Stomach smooth muscle (tissue), 2 donors: ENCODE results near the gene PHF13.
"Not testable (repeated sequence)": the region's sequence is repeated elsewhere in the genome, so short reads cannot be mapped to it uniquely, and the experiment has no call there.

Experiments
- H3K27ac ChIP-seq: one replicate; pipeline ENCODE4 v1.7.0; 2013; ENCODE audit warnings: mild to moderate bottlenecking, low read length, inconsistent platforms
- H3K27me3 ChIP-seq, 2 donors: one replicate each; pipeline ENCODE4 v1.7.0; 2013; ENCODE audit warnings: low read length in 2 of 2; ENCODE audit not compliant: insufficient read depth in 2 of 2, control insufficient read depth in 1 of 2
- H3K36me3 ChIP-seq, 2 donors: one replicate each; pipeline ENCODE4 v1.7.0; 2013; ENCODE audit warnings: low read length in 2 of 2; ENCODE audit not compliant: control insufficient read depth in 2 of 2, insufficient read depth in 2 of 2
- H3K4me1 ChIP-seq: one replicate; pipeline ENCODE4 v1.7.0; 2013; ENCODE audit warnings: low read length; ENCODE audit not compliant: control insufficient read depth, insufficient read depth
- H3K4me3 ChIP-seq, 2 donors: one replicate each; pipeline ENCODE4 v1.7.0; 2013; ENCODE audit warnings: low read length in 2 of 2
- H3K9ac ChIP-seq, 2 donors: one replicate each; pipeline ENCODE4 v1.7.0; 2013; ENCODE audit warnings: low read length in 2 of 2, mild to moderate bottlenecking in 1 of 2
- H3K9me3 ChIP-seq, 2 donors: one replicate each; pipeline ENCODE4 v1.7.0; 2013; ENCODE audit warnings: low read length in 2 of 2; ENCODE audit not compliant: control insufficient read depth in 2 of 2
- donor health status: healthy.
- donor health status: Pancreatic carcinoma.

Gene PHF13

DNA sequence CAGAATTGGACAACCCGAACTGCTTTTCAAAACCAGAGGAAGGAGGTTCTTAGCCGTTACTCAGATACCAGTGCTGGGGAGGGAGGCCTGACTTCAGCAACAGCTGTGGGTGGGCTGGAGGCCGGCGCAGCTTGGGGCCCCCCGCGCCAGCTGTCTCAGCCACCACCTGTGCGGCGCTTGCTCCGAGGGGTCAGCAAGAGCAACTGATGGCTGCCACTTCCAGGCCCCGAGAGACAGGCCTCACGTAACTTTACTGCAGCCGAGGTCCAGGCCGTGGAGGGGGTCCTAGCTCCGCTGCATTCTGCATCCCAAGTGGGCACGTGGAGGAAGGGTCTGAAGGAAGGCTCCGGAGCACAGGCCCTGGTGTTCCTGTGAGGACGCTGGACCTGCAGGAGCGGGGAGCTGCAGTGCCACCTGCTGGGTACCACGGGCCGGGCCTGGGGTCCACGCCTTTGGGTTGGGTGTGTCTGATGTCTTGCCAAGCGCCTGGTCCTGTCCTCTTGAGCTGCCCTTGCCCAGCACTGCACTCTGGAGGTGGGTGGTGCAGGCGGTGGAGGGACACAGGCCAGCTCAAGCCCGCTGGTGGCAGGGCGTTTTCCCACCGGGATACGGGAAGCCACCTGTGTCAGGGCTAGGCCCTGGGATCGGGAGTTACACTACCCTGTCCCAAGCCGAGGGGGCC, 21.0 kb downstream of the PHF13 start:
- no peak overlapping the region for H3K9ac ChIP-seq
- no peak overlapping the region for H3K4me3 ChIP-seq
- no peaks in the 10 kb centered on the region for H3K27me3 ChIP-seq
- H3K4me1 ChIP-seq, result peaks cover 10% of the 10 kb centered on the region
- H3K36me3 ChIP-seq, result peaks cover 47 to 55% of the 10 kb centered on the region in 2 donors
- H3K9me3 ChIP-seq, result no peaks in the 10 kb centered on the region
- H3K27ac ChIP-seq, result no peak overlapping the region

DNA sequence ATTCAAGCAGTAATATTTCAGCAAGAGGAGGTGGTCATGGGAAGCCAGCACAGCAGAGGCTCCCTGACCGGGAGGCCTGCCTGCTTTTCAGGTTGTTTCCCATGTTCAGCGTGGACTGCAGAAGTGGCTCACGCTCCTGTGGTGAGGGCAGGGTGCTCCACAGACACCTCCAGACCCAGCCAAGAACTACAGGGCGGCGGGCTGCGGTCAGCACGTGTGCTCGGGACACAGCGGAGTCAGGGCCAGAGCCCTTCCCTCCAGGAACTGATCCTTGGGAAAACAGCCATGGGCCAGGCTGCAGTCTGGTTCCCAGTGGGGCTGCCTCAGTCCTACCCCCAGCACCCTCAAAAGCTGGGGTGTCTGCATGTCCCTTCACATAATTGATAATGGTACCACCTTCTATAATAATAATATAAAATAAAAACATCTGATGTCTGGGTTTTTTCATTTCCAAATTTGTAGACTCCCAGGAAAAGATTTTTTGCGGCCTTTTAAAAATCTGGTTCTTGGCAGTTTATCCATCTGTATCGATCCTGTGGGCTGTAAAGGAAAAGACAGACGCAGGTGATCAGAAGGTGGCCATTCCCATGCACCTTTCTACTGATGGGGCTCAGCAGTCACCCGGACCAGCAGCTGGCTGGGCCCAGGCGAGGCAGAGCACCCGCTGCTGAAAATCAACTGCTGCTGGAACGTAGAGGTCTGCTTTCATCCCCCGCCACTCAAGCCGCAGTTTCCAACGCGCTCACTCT, 21.8 kb downstream of the PHF13 start:
- no peaks in the 10 kb centered on the region for H3K27me3 ChIP-seq
- H3K4me1 ChIP-seq, result peaks cover 10% of the 10 kb centered on the region
- no peak overlapping the region for H3K27ac ChIP-seq
- no peak overlapping the region for H3K9ac ChIP-seq
- H3K9me3 ChIP-seq, result no peaks in the 10 kb centered on the region
- H3K36me3 ChIP-seq, result peaks cover 46 to 56% of the 10 kb centered on the region in 2 donors
- H3K4me3 ChIP-seq, result no peak overlapping the region

DNA sequence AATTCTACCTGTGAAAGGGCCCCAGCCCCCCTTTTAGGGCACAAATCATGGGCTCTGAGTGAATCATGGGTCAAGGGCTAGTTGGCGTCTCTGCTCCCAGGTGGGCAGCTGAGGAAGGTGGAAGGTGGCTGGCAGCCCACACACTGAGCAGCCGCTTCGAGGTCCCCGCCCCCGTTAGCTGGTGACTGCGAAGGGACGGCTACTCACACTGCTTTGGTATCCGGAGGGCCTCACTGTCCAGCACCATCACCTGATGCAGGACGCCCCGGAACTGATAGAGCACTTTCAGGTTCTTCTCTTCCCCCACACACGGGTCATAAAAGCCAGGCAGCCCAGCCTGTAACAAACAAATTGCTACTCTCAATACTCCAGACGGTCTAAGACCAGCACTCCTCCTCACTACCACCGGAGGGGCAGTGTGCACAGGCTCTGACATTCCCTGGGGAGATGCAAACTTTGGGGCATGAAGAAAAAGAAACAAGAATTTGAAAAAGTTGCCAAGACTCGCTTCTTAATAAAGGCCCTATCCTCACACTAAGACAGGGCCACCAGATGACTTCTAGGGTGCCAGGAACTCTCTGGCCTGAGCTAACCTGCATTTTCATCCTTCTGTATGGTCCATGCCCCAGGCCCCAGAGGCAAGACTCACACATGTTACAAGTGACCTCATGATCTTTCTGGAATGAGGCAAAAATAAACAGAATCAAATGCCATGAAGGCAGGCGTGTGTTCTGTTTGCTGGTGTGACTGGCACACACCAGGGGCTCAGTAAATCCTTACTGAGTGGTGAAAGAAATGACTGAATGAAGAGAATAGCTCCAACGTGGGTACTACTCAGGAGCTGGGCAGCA, 22.6 kb downstream of the PHF13 start:
- H3K27ac ChIP-seq, result no peak overlapping the region
- H3K9me3 ChIP-seq, result no peaks in the 10 kb centered on the region
- H3K4me3 ChIP-seq, result no peak overlapping the region
- H3K9ac ChIP-seq, result no peak overlapping the region
- peaks cover 41 to 56% of the 10 kb centered on the region in 2 donors for H3K36me3 ChIP-seq
- H3K27me3 ChIP-seq, result no peaks in the 10 kb centered on the region
- H3K4me1 ChIP-seq, result peaks cover 10% of the 10 kb centered on the region

DNA sequence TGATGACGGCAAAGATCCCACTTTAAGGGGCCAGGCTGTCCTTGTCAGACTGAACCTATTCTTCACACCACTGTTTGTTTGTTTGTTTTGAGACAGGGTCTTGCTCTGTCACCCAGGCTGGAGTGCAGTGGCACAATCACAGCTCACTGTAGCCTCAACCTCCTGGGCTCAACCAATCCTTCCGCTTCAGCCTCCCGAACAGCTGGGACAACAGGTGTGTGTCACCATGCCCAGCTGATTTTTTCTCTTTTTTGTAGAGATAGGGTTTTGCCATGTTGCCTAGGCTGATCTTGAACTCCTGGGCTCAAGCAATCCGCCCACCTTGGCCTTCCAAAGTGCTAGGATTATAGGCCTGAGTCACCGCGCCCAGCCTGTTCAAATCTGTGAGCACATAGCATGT, 23.2 kb downstream of the PHF13 start:
- H3K27ac ChIP-seq, H3K9me3 ChIP-seq, H3K27me3 ChIP-seq, H3K9ac ChIP-seq, H3K4me1 ChIP-seq, H3K4me3 ChIP-seq: not testable (repeated sequence)
- peaks cover 44 to 59% of the 10 kb centered on the region in 2 donors for H3K36me3 ChIP-seq

DNA sequence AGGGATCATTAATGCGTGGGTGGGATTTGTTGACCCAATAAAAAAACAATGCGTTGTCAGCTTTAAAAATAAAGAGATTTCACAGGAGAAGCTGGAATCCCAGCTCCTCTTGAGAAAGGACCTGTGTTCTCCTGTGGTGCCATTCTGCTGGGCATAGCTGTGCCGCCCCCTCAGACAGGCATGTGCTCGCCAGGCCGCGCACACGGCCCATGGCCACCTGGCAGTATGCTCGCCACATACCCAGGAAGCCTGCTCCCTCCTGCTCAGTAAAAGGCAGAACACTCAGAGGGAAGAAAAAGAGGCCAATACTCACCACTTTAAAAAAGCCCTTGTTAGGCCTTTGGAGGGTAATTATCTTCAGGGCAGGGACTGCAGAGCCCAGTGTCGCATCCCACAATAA, 24.2 kb downstream of the PHF13 start:
- Histone ChIP-seq H3K27me3 (no peaks in the 10 kb centered on the region), H3K4me3 (peak overlapping the region in 1 of 2 donors; percentile 29), H3K4me1 (peaks cover 10% of the 10 kb centered on the region), H3K36me3 (peaks cover 41 to 60% of the 10 kb centered on the region in 2 donors), H3K9ac (peak overlapping the region in 1 of 2 donors; percentile 17), H3K9me3 (no peaks in the 10 kb centered on the region), H3K27ac (peak overlapping the region; percentile 24)

DNA sequence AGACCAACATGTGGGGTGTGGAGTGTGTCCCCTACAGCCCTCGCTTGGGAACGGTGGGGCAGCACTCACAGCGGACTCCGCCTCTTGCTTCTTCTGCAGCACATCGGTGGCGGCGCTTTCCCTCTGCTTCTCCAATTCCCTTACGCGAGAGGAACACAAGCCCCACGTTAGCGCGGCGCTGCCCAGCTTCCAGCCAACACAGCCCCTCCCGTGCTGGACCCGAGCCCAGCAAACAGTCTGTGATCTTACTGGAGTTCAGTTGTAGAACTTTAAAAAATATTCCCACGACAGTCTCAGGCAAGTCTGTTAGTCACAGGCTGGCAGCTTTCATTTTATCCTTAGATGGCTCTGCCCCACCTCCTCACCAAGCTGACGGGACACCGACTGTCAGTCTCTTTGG, 24.7 kb downstream of the PHF13 start:
- H3K27ac ChIP-seq, result peak overlapping the region; percentile 24
- H3K4me1 ChIP-seq, result peaks cover 10% of the 10 kb centered on the region
- H3K27me3 ChIP-seq, result no peaks in the 10 kb centered on the region
- H3K9ac ChIP-seq, result no peak overlapping the region
- H3K9me3 ChIP-seq, result no peaks in the 10 kb centered on the region
- H3K4me3 ChIP-seq, result peak overlapping the region in 1 of 2 donors; percentile 29
- peaks cover 38 to 58% of the 10 kb centered on the region in 2 donors for H3K36me3 ChIP-seq

DNA sequence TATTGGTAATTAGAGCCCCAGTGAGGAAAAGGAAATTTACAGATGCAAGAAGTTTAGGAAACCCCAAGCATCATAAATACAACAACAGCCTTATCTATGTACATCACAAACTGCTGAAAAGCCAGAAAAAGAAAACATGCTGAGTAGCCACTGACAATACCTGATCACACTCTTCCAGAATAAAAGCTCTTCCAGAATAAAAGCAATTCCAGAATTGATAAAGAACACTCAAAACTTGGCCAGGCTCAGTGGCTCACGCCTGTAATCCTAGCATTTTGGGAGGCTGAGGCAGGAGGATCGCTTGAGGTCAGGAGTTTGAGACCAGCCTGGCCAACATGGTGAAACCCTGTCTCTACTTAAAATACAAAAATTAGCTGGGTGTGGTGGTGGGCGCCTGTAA, 27.3 kb downstream of the PHF13 start:
- not testable (repeated sequence) for H3K4me3 ChIP-seq, H3K27ac ChIP-seq, H3K9me3 ChIP-seq, H3K27me3 ChIP-seq, H3K9ac ChIP-seq, H3K4me1 ChIP-seq
- peaks cover 37 to 59% of the 10 kb centered on the region in 2 donors for H3K36me3 ChIP-seq

DNA sequence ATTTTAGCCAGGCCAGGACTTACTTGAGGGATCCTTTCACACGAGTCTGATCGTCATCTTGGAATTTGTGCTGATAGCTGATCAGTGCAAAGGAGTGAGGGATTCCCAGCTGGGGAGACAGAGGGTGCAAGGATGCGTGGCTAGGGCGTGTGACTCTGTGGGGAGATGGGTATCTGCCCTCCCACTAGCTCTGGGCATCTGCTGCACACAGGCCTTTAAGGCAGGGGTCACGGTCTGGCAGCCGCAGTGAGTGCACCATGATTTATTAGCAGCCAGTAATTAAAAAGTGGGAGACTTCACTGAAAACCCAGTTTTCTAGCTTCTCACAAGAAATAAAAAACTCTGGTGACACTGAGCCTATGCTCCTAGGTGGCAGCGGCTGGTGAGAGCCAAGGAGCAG, 31.5 kb downstream of the PHF13 start:
- Histone ChIP-seq H3K4me1 (no peaks in the 10 kb centered on the region), H3K9ac (no peak overlapping the region), H3K27me3 (no peaks in the 10 kb centered on the region), H3K27ac (no peak overlapping the region), H3K36me3 (peaks cover 25 to 33% of the 10 kb centered on the region in 2 donors), H3K4me3 (no peak overlapping the region), H3K9me3 (no peaks in the 10 kb centered on the region)

DNA sequence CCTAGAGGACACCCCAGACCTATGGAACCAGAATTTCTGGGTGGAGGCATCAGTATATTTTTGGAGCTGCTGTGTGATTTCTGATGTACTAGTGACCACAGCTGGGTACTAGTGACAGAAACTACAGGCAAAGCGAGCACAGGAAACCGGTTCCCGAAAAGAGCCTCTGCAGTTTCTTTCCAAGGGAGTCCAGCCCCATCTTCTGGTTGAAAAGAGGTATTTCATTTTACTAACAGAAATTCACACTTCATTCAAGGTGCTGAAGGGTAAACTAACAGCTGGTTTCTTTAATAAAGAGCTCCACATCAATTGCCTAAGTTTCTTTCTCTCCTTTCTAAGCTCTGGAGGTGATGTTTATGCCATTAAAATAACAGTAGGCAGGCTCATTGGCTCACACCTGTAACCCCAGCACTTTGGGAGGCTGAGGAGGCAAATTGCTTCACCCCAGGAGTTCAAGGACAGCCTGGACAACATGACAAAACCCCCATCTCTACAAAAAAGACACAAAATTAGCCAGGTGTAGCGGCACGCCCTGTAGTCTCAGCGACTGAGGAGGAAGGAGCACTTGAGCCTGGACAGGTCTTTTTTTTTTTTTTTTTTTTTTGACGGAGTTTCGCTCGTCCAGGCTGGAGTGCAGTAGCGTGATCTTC, 33.1 kb downstream of the PHF13 start:
- peaks cover 21 to 35% of the 10 kb centered on the region in 2 donors for H3K36me3 ChIP-seq
- H3K4me3 ChIP-seq, result no peak overlapping the region
- no peak overlapping the region for H3K27ac ChIP-seq
- no peaks in the 10 kb centered on the region for H3K27me3 ChIP-seq
- no peaks in the 10 kb centered on the region for H3K4me1 ChIP-seq
- no peak overlapping the region for H3K9ac ChIP-seq
- no peaks in the 10 kb centered on the region for H3K9me3 ChIP-seq

DNA sequence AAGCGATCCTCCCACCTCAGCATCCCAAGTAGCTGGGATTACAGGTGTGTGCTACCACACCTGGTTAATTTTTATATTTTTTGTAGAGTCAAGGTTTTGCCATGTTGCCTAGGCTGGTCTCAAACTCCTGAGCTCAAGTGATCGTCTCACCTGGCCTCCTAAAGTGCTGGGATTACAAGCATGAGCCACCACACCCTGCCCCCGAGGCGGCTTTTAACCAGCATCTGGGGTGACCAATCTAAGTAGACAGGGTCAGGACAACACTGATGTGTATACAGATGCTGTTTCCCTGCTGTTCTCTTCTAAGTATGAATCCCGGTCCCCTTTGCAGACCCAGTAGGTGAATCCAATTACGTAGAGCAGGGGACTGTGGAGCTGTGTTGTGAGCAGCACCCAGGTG, 35.0 kb downstream of the PHF13 start:
- H3K4me1 ChIP-seq, result no peaks in the 10 kb centered on the region
- peaks cover 22 to 38% of the 10 kb centered on the region in 2 donors for H3K36me3 ChIP-seq

More for the DNA sequence above, 35.0 kb downstream of the PHF13 start:
- Histone ChIP-seq H3K9me3 (no peaks in the 10 kb centered on the region), H3K9ac (no peak overlapping the region), H3K27ac (no peak overlapping the region), H3K4me3 (no peak overlapping the region), H3K27me3 (no peaks in the 10 kb centered on the region)
